Skin of body (tissue), 2 donors: ENCODE results near the gene PRDM5. TPM values are rescaled to one million over a fixed set of nuclear protein-coding genes. Genes with fewer than 3 reads are reported as not detected.
A peak's percentile ranks its signal among the peaks of the same experiment; 100 is the strongest.

Source experiments
- DNase-seq: peaks from one replicate; lab custom pipeline; 2025; lab: John Stamatoyannopoulos, UW
- total RNA-seq: library from RNA; depleted of rRNA; stranded (reverse); fragments of >200 nt; gene quantifications from one replicate; pipeline ENCODE4 v1.2.3, GENCODE V29; 2014

The PRDM5 gene
- total RNA-seq, 1 donor from 2014 or later = 37.0 TPM

- DNase-seq = no peak
Measured at GRCh38 chr4:120714417-120715010, 208.0 kb downstream of the PRDM5 start.

- peak; percentile 53 for DNase-seq
Measured at GRCh38 chr4:120709991-120710390, 212.5 kb downstream of the PRDM5 start.

GRCh38 chr4:120704538-120704937 lies 218.0 kb downstream of the PRDM5 start:
- DNase-seq = peak; percentile 54

GRCh38 chr4:120703908-120704307 lies 218.6 kb downstream of the PRDM5 start:
- DNase-seq = peak; percentile 34

- no peak for DNase-seq
Measured at GRCh38 chr4:120699354-120699753, 223.2 kb downstream of the PRDM5 start.

- DNase-seq = no peak
Measured at GRCh38 chr4:120694973-120695372, 227.6 kb downstream of the PRDM5 start.

- no peak for DNase-seq
Measured at GRCh38 chr4:120693816-120694215, 228.7 kb downstream of the PRDM5 start.

- DNase-seq = no peak
Measured at GRCh38 chr4:120692964-120693363, 229.6 kb downstream of the PRDM5 start.

GRCh38 chr4:120691536-120691935 lies 231.0 kb downstream of the PRDM5 start:
- DNase-seq = no peak

- no peak for DNase-seq
Measured at GRCh38 chr4:120691106-120691505, 231.4 kb downstream of the PRDM5 start.

- DNase-seq = no peak
Measured at GRCh38 chr4:120688791-120689190, 233.7 kb downstream of the PRDM5 start.

GRCh38 chr4:120685756-120686278 lies 236.7 kb downstream of the PRDM5 start:
- DNase-seq = no peak

- no peak for DNase-seq
Measured at GRCh38 chr4:120683897-120684540, 238.5 kb downstream of the PRDM5 start.

GRCh38 chr4:120682981-120683380 lies 239.5 kb downstream of the PRDM5 start:
- no peak for DNase-seq

- no peak for DNase-seq
Measured at GRCh38 chr4:120680647-120681228, 241.8 kb downstream of the PRDM5 start.

- DNase-seq = no peak
Measured at GRCh38 chr4:120673696-120674095, 248.8 kb downstream of the PRDM5 start.

- DNase-seq = no peak
Measured at GRCh38 chr4:120672558-120673147, 249.9 kb downstream of the PRDM5 start.

GRCh38 chr4:120672076-120672475 lies 250.4 kb downstream of the PRDM5 start:
- DNase-seq = peak; percentile 79

GRCh38 chr4:120671538-120671937 lies 251.0 kb downstream of the PRDM5 start:
- DNase-seq = no peak

- DNase-seq = no peak
Measured at GRCh38 chr4:120667102-120667501, 255.4 kb downstream of the PRDM5 start.

- DNase-seq = no peak
Measured at GRCh38 chr4:120664851-120665250, 257.7 kb downstream of the PRDM5 start.

GRCh38 chr4:120659616-120660170 lies 262.8 kb downstream of the PRDM5 start:
- no peak for DNase-seq
